Measurements from ENCODE around the gene FOXP2. TPM values are rescaled to one million over a fixed set of nuclear protein-coding genes. Genes with fewer than 3 reads are reported as not detected.

Gene FOXP2
- total and polyA plus RNA-seq, 9 of the 15 experiments (the other 6 are each of a cell fraction or from before 2014, with no cell fraction given) = not detected

GRCh38 chr7:114478384-114478783 lies 63.8 kb downstream of the FOXP2 start (continued):
- no peak for TF ChIP-seq CC2D1A (IDR thresholded peaks at IDR 0.05)

GRCh38 chr7:114481999-114482398 lies 67.4 kb downstream of the FOXP2 start:
- FAIRE-seq = no peak
- Histone ChIP-seq H3K36me3 (ENCODE audit: control insufficient read depth, insufficient read depth, low read length) (no peaks in the 10 kb centered on the region), H3K9me3 (replicated peaks; ENCODE audit: control insufficient read depth, insufficient read depth, low read depth, low read length) (no peaks in the 10 kb centered on the region), H3K9ac (ENCODE audit: insufficient read depth in 1 of 2, low read depth in 2 of 2, low read length in 2 of 2) (no peak overlapping the region), H3K79me2 (ENCODE audit: control insufficient read depth, insufficient read depth, low read length) (no peaks in the 10 kb centered on the region), H3K27ac (ENCODE audit: extremely low read depth, low read depth, low read length) (no peak overlapping the region), H4K20me1 (replicated peaks; ENCODE audit: control insufficient read depth, insufficient read depth, low read length) (no peaks in the 10 kb centered on the region), H3K9me1 (ENCODE audit: control insufficient read depth, insufficient read depth, low read length) (no peaks in the 10 kb centered on the region), H3K4me1 (replicated peaks in 1 of 2; ENCODE audit: control insufficient read depth in 2 of 2, insufficient read depth in 2 of 2, low read length in 2 of 2) (no peaks in the 10 kb centered on the region), H3K27me3 (ENCODE audit: control insufficient read depth in 2 of 2, insufficient read depth in 2 of 2, low read length in 2 of 2) (no peaks in the 10 kb centered on the region), H3K4me3 (no peak overlapping the region), H2AFZ (ENCODE audit: low read depth, low read length) (no peak overlapping the region), H3K4me2 (ENCODE audit: insufficient read depth, low read length) (no peak overlapping the region)
- no TSS peak for BruUV-seq (replicated peaks)
- 3% methylated on average over 2 of the region's 2 CpGs for WGBS (ENCODE audit: insufficient coverage, low coverage, missing lambda C conversion rate)
- in situ Hi-C loops (cut with MboI) (no loop called here), intact Hi-C loops (cut with micrococcal nuclease) (no loop called here)
- CTCF ChIA-PET (ENCODE audit: low intra/inter-chr PET ratio) = no interaction called here
- no peak for DNase-seq (ENCODE audit: extremely low read depth in 1 of 4, low spot score in 3 of 4)
- POLR2A ChIA-PET = no interaction called here
- no peak for TF ChIP-seq PURB (CRISPR knock-in tag; IDR thresholded peaks at IDR 0.05; ENCODE audit: low read depth)
- TF ChIP-seq ELK1 (CRISPR knock-in tag; IDR thresholded peaks at IDR 0.05) = no peak
- ATAC-seq = no peak

GRCh38 chr7:114484226-114484625 lies 69.6 kb downstream of the FOXP2 start:
- no peaks in the 10 kb centered on the region for H3K9me1 ChIP-seq (ENCODE audit: control insufficient read depth, insufficient read depth, low read length)
- no peaks in the 10 kb centered on the region for H3K4me1 ChIP-seq (replicated peaks in 1 of 2; ENCODE audit: control insufficient read depth in 2 of 2, insufficient read depth in 2 of 2, low read length in 2 of 2)
- no peaks in the 10 kb centered on the region for H3K9me3 ChIP-seq (replicated peaks; ENCODE audit: control insufficient read depth, insufficient read depth, low read depth, low read length)
- no peaks in the 10 kb centered on the region for H3K36me3 ChIP-seq (ENCODE audit: control insufficient read depth, insufficient read depth, low read length)
- H3K4me2 ChIP-seq (ENCODE audit: insufficient read depth, low read length) = no peak overlapping the region
- ChIA-PET POLR2A (no interaction called here), CTCF (ENCODE audit: low intra/inter-chr PET ratio) (no interaction called here)
- BruUV-seq (replicated peaks) = no TSS peak
- WGBS (ENCODE audit: insufficient coverage, low coverage, missing lambda C conversion rate) = 0% methylated on average over 2 of the region's 2 CpGs
- no peaks in the 10 kb centered on the region for H3K27me3 ChIP-seq (ENCODE audit: control insufficient read depth in 2 of 2, insufficient read depth in 2 of 2, low read length in 2 of 2)
- H3K27ac ChIP-seq (ENCODE audit: extremely low read depth, low read depth, low read length) = no peak overlapping the region
- intact Hi-C loops (cut with micrococcal nuclease) = no loop called here
- no peak overlapping the region for H3K9ac ChIP-seq (ENCODE audit: insufficient read depth in 1 of 2, low read depth in 2 of 2, low read length in 2 of 2)
- H3K4me3 ChIP-seq = no peak overlapping the region
- DNase-seq (ENCODE audit: extremely low read depth in 1 of 4, low spot score in 3 of 4) (no peak), FAIRE-seq (no peak), ATAC-seq (no peak)
- no peaks in the 10 kb centered on the region for H4K20me1 ChIP-seq (replicated peaks; ENCODE audit: control insufficient read depth, insufficient read depth, low read length)
- no peaks in the 10 kb centered on the region for H3K79me2 ChIP-seq (ENCODE audit: control insufficient read depth, insufficient read depth, low read length)
- H2AFZ ChIP-seq (ENCODE audit: low read depth, low read length) = no peak overlapping the region
- in situ Hi-C loops (cut with MboI) = no loop called here
- TF ChIP-seq TAF1 (IDR thresholded peaks at IDR 0.05; ENCODE audit: control insufficient read depth, extremely low read depth, insufficient read depth, low read length, severe bottlenecking) (no peak), ETS2 (tag; IDR thresholded peaks at IDR 0.05; ENCODE audit: borderline replicate concordance, poor library complexity, severe bottlenecking) (no peak), HDAC8 (tag; IDR thresholded peaks at IDR 0.05) (no peak), HEY1 (CRISPR knock-in tag; IDR thresholded peaks at IDR 0.05; ENCODE audit: borderline replicate concordance) (no peak), MEF2D (tag; conservative IDR thresholded peaks at IDR 0.05; ENCODE audit: low read depth) (no peak), ZBTB43 (CRISPR knock-in tag; IDR thresholded peaks at IDR 0.05) (no peak), ZFX (CRISPR knock-in tag; IDR thresholded peaks at IDR 0.05) (no peak), ZNF197 (CRISPR knock-in tag; IDR thresholded peaks at IDR 0.05; ENCODE audit: low read depth) (no peak), ZKSCAN3 (CRISPR knock-in tag; IDR thresholded peaks at IDR 0.05) (no peak)
